EH (cell line): ENCODE results near the gene ZFPM1.
"Not testable (repeated sequence)": the region's sequence is repeated elsewhere in the genome, so short reads cannot be mapped to it uniquely, and the experiment has no call there.

Source experiments
- DNase-seq: peaks from one replicate; pipeline ENCODE4 v3.0.0-alpha.2; 2015; ENCODE audit warnings: low read depth

The ZFPM1 gene

DNA sequence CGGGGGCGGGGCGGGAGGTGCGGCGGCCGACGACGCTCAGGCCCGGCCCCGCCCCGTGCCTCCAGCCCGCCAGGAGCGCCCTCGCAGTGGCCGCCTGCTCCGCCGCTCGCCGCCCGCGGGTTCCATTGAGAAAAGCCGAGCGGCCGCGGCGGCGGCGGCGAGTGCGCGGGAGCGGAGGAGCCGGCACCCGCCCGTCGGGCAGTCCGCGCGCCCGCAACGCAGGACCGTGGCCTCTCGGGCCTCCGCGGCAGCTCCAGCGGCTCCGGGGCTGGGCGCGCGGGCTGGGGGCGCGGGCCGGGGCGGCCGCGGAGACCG is at the start of gene ZFPM1:
Gene ZFPM1, plus strand, starts transcription at position 64 of the 315 bp plus-strand sequence. CDS start 359 bp downstream, outside the sequence.
- no peak for DNase-seq

DNA sequence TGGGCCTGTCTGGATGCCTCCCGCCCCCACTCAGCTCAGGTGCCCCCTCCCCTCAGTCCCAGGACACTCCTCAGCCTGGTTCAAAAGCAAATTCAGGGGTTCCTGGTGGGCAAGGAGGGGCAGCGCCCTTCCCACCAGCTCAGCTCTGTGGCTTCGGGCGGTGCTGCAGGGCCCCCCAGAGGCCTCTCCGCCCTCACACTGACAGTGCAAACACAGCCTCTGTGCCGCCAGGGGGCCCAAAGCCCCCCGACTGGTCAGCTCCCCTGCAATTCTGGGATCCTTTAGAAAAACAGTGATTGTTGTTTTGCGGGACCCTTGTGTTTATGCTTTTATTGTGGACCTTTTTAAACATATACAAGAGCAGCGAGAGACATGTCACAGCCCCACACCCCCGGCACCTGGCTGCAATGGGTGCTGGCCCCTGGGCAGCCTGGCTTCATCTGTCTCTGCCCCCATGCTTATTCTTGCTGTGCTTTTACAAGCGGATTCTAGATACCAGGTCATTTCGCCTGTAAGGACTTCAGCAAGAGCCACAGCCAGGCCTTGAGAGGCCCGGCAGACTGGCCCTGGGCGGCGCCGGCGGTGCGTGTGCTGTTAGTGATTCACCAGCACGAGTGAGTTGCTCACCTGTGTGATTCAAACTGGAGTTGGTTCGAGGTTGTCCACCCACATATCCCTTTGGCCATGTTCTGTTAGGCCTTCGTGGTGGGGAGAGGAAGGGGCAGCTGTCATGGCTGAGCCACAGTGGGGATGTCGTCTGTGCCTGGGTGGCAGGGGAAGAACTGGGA is 49.1 kb upstream of the ZFPM1 start:
- DNase-seq = no peak

DNA sequence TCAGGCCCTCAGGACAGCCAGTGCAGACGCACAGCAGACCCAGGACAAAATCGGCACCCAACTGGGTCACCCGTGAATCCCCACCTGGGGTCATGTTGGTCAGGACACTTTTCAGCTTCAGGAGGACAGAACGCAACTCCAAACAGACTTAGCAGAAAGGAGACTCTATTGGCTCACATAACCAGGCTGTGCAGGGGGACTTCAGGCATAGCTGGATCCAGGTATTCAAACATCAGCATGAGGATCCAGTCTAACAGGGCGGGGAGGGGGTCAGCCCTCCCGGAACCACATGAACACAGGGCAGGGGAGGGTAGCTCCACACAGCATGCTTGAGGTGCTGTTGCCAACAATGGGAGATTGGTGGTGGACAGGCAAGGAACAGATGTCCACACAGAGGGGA is 48.3 kb upstream of the ZFPM1 start:
- DNase-seq = no peak

DNA sequence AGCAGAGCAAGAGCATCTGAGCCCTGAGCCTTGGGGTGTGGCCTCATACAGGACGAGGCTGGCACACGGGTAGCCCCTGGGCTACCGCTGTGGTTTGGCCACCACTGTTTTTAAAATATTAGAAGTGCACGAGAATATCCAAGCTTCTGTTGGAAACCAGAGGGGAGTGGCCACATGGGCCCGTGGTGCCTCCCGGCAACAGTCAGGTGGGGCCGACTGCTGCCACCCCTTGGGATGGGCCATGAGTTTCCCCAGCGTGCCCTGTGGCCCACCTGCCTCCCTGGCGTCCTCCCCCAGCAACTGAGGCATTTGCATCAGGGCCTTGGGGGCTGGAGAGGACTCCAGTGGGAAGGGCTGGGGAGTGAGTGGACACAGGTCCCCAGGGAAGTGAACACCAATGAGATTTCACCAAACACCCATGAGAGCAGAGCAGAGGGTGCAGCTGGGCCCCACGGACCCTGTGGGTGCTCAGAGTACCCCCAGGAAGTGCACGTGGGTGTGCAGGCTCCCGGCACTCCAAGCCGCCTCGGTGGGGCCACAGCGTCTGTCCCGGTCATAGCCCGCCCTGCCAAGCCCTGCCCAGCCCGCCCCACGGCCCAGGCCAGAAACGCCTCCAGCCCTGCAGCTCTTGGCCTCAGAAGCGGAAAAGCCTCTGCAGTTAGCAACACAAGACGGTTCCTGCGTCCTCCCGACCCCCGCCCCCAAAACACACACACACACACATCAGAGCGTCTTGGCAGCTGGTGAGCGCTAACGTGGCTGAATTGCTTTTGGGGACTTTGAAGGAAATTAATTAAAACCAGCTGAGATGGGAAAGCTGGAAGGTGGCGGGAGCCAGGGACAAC is 47.6 kb upstream of the ZFPM1 start:
- peak; percentile 44 for DNase-seq

DNA sequence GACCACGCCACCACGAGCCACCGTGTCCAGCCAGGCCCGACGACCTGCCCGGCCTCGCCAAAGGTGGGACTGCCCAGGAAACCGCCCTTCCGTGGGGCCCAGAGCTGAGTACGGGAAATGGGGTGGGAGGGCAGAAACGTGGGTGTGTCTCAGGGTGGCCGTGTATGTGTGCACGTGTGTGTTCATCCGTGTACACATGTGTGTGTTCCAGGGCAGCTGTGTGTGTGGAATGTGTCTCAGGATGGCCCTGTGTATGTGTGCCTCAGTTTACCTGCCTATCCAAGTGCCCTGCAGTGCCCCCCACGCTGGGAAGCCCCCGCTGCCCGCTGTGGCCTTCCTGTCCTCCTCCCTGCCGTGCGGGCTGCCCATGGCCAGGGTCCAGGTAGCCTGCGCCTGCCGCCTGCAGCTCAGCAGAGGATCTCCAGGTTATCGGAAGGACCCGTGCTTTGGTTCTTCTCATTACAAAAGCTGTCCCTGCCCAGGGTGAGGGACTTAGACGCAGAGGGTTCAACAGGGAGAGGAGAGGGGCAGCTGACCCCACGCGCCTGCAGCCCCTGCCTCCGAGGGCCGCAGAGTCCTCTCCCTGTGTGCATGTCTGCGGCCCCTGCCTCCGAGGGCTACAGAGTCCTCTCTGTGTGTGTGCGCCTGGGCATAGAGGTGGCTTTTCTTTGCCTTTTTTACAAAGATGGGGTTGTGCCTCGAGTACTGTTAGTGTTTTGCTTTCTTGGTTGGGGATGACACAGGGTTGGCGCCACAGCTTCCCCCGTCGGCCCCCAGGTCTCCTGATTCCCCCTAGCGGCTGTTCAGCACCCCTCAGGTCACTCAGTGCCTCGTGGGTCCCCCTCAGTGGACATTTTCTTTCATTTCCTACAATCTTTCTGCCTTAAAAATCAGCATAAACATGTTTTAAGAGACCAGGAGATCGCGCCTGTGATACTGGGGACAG is 46.7 kb upstream of the ZFPM1 start:
- no peak for DNase-seq

DNA sequence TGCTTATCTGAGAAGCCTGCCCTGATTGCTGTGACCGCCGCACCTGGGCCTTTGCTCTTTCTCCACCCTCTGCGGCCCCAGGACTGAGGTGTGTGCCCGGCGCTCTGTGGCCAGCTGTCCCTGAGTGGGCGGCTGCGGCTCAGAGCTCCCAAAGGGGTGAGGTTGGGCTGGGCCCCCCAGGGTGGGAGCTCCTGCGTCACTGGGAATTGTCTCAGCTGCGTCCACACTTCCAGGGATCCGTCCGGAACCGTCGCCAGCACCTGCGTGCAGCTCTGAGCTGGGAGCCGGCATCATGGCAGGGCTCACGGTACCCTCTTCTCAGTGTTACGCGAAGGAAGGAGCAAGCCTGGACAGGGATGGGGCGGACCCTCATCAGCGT is 46.0 kb upstream of the ZFPM1 start:
- no peak for DNase-seq

DNA sequence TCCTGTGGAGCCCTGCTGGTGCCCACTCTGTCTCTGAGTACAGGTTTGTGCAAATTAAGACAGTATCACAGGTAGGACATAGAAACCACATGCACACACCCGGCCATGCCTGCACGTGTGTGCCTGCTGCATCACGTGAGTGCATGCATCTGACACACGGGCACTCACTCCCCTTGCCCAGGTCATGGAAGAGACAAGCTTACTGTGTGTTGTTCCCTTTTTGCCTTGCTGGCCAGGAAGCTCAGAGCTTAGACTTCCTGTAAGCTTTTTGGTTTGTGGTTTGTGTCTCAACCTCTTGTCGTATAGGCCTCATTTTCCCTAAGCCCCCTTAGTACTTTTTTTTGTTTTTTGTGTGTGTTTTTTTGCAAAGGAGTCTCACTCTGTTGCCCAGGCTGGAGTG is 45.3 kb upstream of the ZFPM1 start:
- DNase-seq = no peak

DNA sequence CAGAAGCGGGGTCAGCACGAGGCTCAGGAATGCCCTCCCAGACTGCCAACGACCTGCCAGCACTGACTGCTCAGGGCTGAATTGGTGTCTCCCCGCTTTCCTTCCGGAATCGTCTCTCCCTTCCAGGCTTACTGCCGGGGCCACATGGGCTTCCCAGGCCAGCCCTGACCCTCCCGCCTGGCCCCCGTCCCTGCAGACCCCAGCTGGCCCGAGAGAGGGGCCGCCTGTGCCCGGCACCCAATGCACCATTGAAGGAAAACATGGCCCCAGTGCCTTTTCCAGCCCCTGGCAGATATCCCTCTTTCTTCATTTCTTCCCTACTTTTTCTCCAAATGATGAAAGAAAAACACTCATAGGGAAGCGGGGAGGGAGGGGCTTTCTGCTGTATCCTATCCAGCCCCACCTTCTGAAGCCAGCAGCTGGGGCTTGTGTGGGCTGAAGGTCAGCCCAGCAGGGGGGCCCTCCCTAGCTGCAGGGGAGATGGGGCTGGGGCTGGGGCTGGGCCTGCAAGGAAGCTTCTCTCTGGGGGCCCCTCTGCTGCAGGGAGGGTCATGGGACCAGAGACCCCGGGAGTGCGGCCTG is 44.4 kb upstream of the ZFPM1 start:
- no peak for DNase-seq

DNA sequence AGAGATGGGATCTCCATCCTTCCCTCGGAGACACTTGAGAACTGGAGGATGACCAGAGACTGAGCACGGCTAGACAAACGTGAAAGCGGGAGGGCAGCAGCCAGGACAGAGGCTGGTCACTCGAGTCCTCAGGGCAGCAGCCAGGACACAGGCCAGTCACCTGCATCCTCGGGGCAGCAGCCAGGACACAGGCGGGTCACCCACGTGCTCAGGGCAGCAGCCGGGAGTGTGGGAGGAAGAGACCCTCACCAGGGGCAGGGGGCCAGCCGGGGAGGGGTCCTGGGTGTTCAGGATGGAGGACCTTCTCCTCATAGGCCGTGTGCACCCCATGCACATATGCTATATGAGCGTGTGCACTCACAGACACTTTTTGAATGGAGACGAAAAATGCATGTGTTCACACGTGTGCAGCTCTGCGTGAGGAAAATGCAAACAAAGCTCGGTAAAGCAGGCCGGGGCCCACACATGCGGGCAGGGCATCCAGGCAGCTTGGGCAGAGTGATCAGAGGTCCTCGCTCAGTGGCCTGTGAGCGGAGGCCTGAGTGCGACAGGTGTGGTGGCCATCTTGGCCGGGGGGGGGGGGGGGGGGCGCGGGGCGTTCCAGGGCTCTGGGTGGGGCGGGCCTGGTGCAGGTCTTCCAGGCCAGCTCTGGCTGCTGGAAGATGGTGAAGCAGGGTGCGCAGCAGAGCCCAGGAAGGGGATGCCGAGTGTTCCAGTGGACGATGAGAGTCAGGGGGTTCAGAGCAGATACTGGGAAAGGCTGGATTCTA is 43.6 kb upstream of the ZFPM1 start:
- DNase-seq = no peak

DNA sequence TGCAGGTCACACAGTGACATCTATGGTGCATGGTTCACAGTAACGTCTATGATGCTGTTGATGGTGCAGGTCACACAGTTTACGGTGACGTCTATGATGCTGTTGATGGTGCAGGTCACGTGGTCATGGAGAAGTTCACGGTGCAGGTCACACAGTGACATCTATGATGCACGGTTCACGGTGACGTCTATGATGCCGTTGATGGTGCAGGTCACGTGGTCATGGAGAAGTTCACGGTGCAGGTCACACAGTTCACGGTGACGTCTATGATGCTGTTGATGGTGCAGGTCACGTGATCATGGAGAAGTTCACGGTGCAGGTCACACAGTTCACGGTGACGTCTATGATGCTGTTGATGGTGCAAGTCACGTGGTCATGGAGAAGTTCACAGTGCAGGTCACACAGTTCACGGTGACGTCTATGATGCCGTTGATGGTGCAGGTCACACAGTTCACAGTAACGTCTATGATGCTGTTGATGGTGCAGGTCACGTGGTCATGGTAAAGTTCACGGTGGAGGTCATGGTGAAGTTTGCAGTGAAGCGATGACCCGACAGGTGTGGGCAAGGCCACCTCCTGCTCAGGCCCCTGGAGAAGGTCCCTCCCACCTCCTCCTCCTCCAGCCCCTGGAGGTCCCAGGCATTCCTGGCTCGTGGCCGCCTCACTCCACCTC is 42.6 kb upstream of the ZFPM1 start:
- not testable (repeated sequence) for DNase-seq

DNA sequence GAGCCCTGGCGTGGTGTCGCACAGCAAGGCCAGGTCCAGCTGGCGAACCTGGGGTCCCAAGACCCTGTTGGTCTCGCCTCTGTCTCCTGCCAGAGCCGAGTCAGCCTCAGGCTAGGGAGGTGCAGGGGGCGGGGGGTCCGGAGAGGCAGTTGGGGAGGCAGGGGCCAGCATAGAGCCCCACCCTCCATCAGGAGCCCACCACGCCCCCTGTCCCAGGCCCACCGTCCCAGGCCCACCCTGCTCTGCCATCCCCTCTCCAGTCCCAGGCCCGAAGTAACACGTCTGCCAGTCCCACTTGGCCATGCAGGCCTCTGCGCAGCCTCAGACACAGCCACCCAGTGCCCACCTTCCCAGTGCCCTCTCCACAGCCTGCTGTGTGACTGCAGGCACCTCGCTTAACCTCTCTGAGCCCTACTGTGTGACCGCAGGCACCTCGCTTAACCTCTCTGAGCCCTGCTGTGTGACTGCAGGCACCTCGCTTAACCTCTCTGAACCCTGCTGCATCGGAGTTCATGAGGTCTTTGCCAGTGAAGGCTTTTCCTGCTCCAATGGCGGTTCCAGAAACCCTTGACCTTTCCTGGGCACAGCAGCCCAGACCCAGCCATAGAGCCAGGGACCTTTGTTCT is 41.0 kb upstream of the ZFPM1 start:
- no peak for DNase-seq

DNA sequence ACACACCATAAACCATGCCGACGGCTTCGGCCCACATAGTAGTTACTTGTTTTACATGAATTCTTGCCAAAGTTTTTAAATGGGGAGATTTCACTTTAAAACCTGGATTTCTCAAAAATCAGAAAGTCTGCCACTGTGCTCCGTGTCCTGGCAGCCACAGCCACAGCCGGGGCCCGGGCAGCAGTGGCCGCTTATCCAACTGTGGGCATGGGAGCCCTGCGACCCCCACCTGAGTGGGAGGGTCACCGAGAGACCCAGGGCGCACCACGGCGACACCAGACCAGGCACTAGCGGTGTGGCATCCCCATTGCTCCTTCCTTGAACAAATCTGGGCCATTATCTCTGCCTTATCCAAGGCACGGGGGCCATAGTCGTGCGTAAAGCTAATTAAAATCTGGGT is 40.3 kb upstream of the ZFPM1 start:
- no peak for DNase-seq

DNA sequence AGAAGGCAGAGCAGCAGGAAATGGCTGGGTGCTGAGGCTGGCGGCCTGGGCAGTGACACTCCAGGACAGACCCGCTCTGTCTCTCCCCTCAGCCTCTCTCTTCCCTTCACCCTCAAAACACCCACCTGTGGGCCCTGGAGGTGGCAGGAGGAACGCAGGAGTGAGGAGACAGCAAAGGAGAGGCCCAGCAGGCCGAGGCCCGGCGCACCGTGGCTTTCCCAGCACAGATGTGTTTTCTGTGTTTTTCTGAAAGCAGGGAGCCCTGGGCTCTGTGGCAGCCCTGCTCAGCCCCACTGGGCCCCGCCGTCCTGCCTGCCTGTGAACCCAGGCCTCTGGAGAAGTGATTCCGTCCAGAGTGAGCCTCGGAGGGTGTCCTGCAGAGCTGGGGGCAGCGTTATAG is 39.8 kb upstream of the ZFPM1 start:
- no peak for DNase-seq

DNA sequence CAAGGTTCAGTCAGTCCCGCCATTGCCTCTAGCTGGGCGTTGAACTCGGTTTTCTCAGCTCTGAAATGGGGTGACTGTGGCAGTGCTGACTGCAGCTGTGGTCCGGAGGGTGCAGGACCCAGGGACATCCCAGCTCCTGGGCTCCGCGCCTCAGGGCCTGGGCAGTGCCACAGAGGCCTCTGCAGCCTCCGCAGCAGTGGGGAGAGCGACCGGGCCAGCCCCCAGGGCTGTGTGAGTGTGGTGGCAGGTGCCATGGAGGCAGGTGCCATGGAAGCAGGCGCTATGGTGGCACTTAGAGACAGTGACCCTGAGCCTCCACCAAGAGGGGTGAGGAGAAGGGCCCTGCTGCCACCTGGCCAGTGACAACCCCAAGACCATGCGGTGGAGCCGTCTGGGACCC is 39.4 kb upstream of the ZFPM1 start:
- no peak for DNase-seq

DNA sequence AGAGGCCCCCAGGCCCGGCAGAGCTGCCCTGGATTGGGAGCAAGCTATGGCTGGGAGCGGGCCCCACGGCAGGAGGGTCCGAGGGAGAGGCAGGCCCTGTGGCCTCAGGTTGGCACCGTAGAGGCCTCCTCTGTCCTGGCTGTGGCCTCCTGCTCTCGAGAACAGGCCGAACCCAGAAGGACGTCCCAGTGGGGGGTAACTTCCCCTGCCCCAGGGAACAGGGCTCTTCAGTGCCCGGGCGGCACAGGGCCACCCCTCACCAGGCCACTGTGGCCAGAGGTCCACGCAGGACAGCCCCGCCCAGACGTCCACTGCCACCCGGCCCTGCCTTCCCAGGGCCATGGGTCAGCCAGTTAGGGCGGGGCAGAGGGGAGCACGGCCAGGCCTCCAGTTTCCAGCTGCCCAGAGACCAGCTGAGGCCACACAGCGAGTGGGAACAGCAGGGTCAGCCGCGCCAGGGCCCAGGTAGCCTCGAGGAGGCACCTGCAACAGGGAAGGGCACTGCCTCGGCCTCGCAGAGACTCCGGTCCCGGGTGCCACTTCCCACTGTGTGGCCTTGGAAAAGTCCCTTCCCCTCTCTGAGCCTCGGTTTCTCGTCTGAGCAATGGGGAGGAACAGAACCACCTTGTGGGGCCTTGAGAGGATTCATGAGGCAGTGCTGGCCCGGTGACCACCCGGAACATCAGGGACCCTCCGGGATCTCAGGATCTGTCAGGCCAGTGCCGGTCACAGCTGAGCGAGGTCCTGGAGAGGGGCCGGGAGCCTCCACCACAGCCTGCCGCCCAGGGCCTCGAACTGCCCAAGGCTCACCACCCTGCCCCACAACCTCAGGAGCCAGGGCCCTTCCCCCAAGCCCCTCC is 38.3 kb upstream of the ZFPM1 start:
- no peak for DNase-seq

DNA sequence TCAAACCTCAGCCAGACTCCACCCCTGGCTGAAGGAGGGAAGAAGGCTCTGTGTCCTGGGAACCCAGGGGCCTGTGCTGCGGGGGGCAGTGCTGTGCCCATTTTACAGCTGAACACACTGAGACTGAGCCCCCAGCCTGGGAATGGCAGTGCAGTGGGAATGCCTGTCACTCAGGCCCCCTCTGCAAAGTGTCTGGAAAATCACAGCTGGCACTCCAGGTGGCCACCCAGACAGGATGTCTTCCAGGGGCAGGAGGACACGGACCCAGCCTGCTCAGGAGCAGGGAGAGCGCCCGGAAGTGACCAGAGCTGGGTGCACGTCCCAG is 37.7 kb upstream of the ZFPM1 start:
- DNase-seq = no peak

DNA sequence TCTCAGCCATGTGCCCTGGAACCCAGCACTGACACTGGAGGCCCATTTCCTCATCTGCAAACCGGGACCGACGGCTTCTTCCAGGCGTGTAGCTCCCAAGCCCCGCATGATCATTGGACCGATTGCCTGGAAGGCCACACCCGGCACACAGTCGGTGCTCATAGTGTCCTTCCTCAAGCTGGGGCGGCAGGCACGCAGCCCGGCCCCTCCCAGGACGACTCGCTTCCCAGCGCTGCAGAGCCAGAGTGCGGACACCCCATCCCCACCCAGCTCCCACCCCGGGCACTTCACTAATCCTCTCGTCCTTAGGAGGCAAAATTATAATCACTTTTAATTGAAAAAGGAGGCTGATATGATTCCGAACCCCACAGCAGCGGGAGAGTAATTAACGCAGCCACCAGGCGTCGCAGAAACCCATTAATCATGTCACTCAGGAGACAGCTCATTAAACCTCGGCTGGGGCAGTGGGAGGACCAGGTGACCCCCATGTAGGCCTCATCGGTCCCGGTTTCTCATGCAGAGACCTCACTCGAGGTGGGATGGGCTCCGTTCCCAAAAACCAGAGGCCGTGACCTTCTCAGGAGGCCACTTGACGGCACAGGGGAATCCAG is 37.3 kb upstream of the ZFPM1 start:
- no peak for DNase-seq

DNA sequence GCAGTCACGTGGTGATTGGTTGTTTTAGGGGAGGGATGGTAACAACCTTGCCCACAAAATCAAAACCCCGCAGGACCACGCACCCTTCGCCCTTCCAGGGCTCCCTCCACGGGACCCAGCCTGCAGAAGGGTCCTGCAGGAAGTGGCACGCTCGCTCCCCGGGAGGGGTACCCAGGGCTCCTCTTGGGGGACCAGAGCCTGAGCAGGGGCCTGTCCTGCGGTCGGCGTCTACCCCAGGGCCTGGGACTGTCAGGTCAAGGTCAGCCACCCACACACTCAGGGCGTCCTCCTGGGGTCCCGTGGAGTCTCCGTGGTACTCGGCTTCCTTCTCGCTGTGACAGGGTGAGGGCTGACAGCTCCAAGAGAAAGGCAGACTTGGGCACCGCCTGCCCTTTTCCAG is 36.4 kb upstream of the ZFPM1 start:
- DNase-seq = no peak
